B cell (primary cell): Measurements from ENCODE around the gene LAMA4. TPM values are rescaled to one million over a fixed set of nuclear protein-coding genes. Genes with fewer than 3 reads are reported as not detected.

ENCODE experiments used
- ATAC-seq: fragments of 200-7000 bp; cut with Tn5 transposase; one replicate; pipeline ENCODE4 v1.10.0; 2021; ENCODE audit warnings: low read depth, mild to moderate bottlenecking, moderate number of reproducible peaks, moderate library complexity
- CTCF ChIA-PET: fragments of 350-600 bp; sonication (Branson Sonifier 250); formaldehyde crosslinking; loops from one replicate; lab custom pipeline; 2021; ENCODE audit warnings: antibody characterized with exemption, inconsistent platforms; lab: Charles Lee
- POLR2A ChIA-PET: fragments of 350-600 bp; sonication (Branson Sonifier 250); formaldehyde crosslinking; loops from one replicate; lab custom pipeline; 2021; ENCODE audit warnings: antibody characterized with exemption; lab: Charles Lee
- DNase-seq: peaks from one replicate; pipeline ENCODE4 v3.0.0; 2013
- H2AFZ ChIP-seq: 2 replicates; pipeline ENCODE4 v1.6.1; 2012; ENCODE audit warnings: mild to moderate bottlenecking, low read depth, low read length; ENCODE audit not compliant: insufficient read depth, poor library complexity, severe bottlenecking
- H3K27ac ChIP-seq, 2 donors: 1 replicate in 1 of 2; 2 replicates in 1 of 2; pipeline ENCODE4 v1.5.1; 2012 to 2013; ENCODE audit warnings: low read length in 2 of 2, mild to moderate bottlenecking in 2 of 2, moderate library complexity in 1 of 2
- H3K27me3 ChIP-seq, 4 experiments: fragments of 200-600 bp in 1 of 4; sonication (generic) in 1 of 4; replicated peaks in 1 of 4; 1 replicate in 2 of 4; 2 replicates in 2 of 4; pipeline versions ENCODE4 v1.6.1 to v1.7.0; 2013 to 2016; ENCODE audit warnings: low read length in 3 of 4, mild to moderate bottlenecking in 2 of 4, mixed read lengths in 1 of 4, moderate library complexity in 1 of 4; ENCODE audit not compliant: insufficient read depth in 4 of 4, control insufficient read depth in 3 of 4; ENCODE audit errors: control extremely low read depth in 1 of 4
- H3K36me3 ChIP-seq, 2 experiments: replicated peaks in 1 of 2; 1 replicate in 1 of 2; 2 replicates in 1 of 2; pipeline versions ENCODE4 v1.6.1 to v1.7.1; 2013; ENCODE audit warnings: low read length in 1 of 2; ENCODE audit not compliant: insufficient read depth in 2 of 2, control insufficient read depth in 1 of 2; ENCODE audit errors: control extremely low read depth in 1 of 2, extremely low read depth in 1 of 2
- H3K4me1 ChIP-seq, 2 donors: fragments of 200-600 bp in 1 of 2; sonication (generic) in 1 of 2; 1 replicate in 1 of 2; 2 replicates in 1 of 2; pipeline versions ENCODE4 v1.5.1 to v1.6.1; 2013 to 2017; ENCODE audit warnings: low read length in 2 of 2; ENCODE audit not compliant: control insufficient read depth in 2 of 2, insufficient read depth in 2 of 2
- H3K4me2 ChIP-seq: replicated peaks from 2 replicates; pipeline ENCODE3; 2012; ENCODE audit warnings: mild to moderate bottlenecking, low read depth, low read length; ENCODE audit not compliant: poor library complexity, severe bottlenecking
- H3K4me3 ChIP-seq, 5 experiments: fragments of 200-600 bp in 1 of 5; sonication (generic) in 1 of 5; 1 replicate in 3 of 5; 2 replicates in 2 of 5; pipeline versions ENCODE4 v1.5.1 to v1.7.0; 2011 to 2016; ENCODE audit warnings: low read length in 4 of 5, mild to moderate bottlenecking in 4 of 5, low read depth in 2 of 5, control low read depth in 1 of 5, moderate library complexity in 1 of 5; ENCODE audit not compliant: insufficient read depth in 1 of 5; ENCODE audit errors: control extremely low read depth in 1 of 5, extremely low read depth in 1 of 5
- H3K79me2 ChIP-seq: fragments of 200-600 bp; sonication (generic); one replicate; pipeline ENCODE4 v1.6.0; 2016; ENCODE audit warnings: low read length; ENCODE audit not compliant: control insufficient read depth, insufficient read depth
- H3K9ac ChIP-seq: fragments of 200-600 bp; sonication (generic); 2 replicates; pipeline ENCODE4 v1.6.1; 2017; ENCODE audit warnings: mild to moderate bottlenecking, low read length, moderate library complexity
- H3K9me3 ChIP-seq, 3 donors: one replicate each; pipeline versions ENCODE4 v1.6.1 to v1.7.1; 2013; ENCODE audit warnings: low read length in 2 of 3; ENCODE audit not compliant: control insufficient read depth in 2 of 3, insufficient read depth in 1 of 3; ENCODE audit errors: control extremely low read depth in 1 of 3
- H4K20me1 ChIP-seq: 2 replicates; pipeline ENCODE4 v1.6.0; 2012; ENCODE audit warnings: mild to moderate bottlenecking, low read length; ENCODE audit not compliant: insufficient read depth, control insufficient read depth, poor library complexity, severe bottlenecking
- H3K27ac Mint-ChIP-seq: one replicate; pipeline ENCODE4 v1.8.0; 2021; ENCODE audit warnings: mixed read lengths
- H3K27me3 Mint-ChIP-seq: one replicate; pipeline ENCODE4 v1.8.0; 2021; ENCODE audit warnings: mixed read lengths
- H3K4me1 Mint-ChIP-seq: one replicate; pipeline ENCODE4 v1.8.0; 2021; ENCODE audit warnings: mixed read lengths
- H3K4me3 Mint-ChIP-seq: one replicate; pipeline ENCODE4 v1.8.0; 2021; ENCODE audit warnings: mixed read lengths
- H3K9me3 Mint-ChIP-seq: one replicate; pipeline ENCODE4 v1.8.0; 2022; ENCODE audit warnings: mixed read lengths; ENCODE audit not compliant: insufficient read depth
- EZH2 ChIP-seq: IDR thresholded peaks from 2 replicates; pipeline ENCODE4 v1.6.1; 2012; ENCODE audit warnings: borderline replicate concordance, low read depth, mild to moderate bottlenecking, moderate library complexity, low read length; ENCODE audit not compliant: insufficient read depth, poor library complexity, severe bottlenecking
- WGBS: methylation state at CpG from one replicate; pipeline ENCODE4 v1.1.5; 2013; ENCODE audit warnings: missing lambda C conversion rate; ENCODE audit not compliant: insufficient coverage; 5-methylcytosine and 5-hydroxymethylcytosine counted together
- intact Hi-C: fragments of 100-400 bp; cut with micrococcal nuclease; formaldehyde crosslinking; loops from one replicate; pipeline ENCODE4 v1.10.0; 2022
- polyA plus RNA-seq: library from polyadenylated mRNA; depleted of rRNA; stranded (reverse); fragments of >200 nt; gene quantifications from 2 replicates; pipeline ENCODE4 v1.2.3, GENCODE V29; 2012
- total RNA-seq, 2 donors: library from RNA; stranded (reverse); fragments of 120-200 nt in 1 of 2; gene quantifications; 1 replicate in 1 of 2; 2 replicates in 1 of 2; pipeline versions ENCODE4 v1.2.3 to v1.2.4, GENCODE V29; 2013 to 2022
- TF ChIP-seq, protein P1 (sequence below): fragments of 200-600 bp; IDR thresholded peaks from one replicate; pipeline ENCODE4 v1.8.0; 2022; ENCODE audit warnings: antibody characterized with exemption, mild to moderate bottlenecking

Gene LAMA4
- total and polyA plus RNA-seq, 2 donors (not counting 1 experiment from before 2014, with no cell fraction given) = not detected

- Histone ChIP-seq H3K27me3 (peaks cover 0 to 4% (median 0%) of the 10 kb centered on the region in 4 experiments), H3K4me2 (no peak overlapping the region), H2AFZ (no peak overlapping the region), H3K27ac (no peak overlapping the region), H3K9me3 (no peaks in the 10 kb centered on the region), H4K20me1 (no peaks in the 10 kb centered on the region), H3K36me3 (no peaks in the 10 kb centered on the region), H3K79me2 (no peaks in the 10 kb centered on the region), H3K4me1 (no peaks in the 10 kb centered on the region), H3K4me3 (no peak overlapping the region), H3K9ac (no peak overlapping the region)
- ChIA-PET CTCF (interaction anchor here (1.1 kb wide), 1 partner anchor 11 kb away, joined by 3 read pairs; no protein-coding TSS in a partner anchor), POLR2A (no interaction called here)
- H3K4me3 Mint-ChIP-seq = no peak overlapping the region
- WGBS = 93% methylated on average over 3 of the region's 7 CpGs
- intact Hi-C loops = no loop called here
- no peak for DNase-seq
- TF ChIP-seq, protein P1, sequence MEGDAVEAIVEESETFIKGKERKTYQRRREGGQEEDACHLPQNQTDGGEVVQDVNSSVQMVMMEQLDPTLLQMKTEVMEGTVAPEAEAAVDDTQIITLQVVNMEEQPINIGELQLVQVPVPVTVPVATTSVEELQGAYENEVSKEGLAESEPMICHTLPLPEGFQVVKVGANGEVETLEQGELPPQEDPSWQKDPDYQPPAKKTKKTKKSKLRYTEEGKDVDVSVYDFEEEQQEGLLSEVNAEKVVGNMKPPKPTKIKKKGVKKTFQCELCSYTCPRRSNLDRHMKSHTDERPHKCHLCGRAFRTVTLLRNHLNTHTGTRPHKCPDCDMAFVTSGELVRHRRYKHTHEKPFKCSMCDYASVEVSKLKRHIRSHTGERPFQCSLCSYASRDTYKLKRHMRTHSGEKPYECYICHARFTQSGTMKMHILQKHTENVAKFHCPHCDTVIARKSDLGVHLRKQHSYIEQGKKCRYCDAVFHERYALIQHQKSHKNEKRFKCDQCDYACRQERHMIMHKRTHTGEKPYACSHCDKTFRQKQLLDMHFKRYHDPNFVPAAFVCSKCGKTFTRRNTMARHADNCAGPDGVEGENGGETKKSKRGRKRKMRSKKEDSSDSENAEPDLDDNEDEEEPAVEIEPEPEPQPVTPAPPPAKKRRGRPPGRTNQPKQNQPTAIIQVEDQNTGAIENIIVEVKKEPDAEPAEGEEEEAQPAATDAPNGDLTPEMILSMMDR = no peak
- TF ChIP-seq EZH2 = no peak
- peaks cover 35% of the 10 kb centered on the region for H3K27me3 Mint-ChIP-seq
- H3K27ac Mint-ChIP-seq = no peak overlapping the region
- ATAC-seq = no peak
- H3K9me3 Mint-ChIP-seq = no peaks in the 10 kb centered on the region
- no peaks in the 10 kb centered on the region for H3K4me1 Mint-ChIP-seq
Observed at GRCh38 chr6:112191509-112192020, 62.8 kb downstream of the LAMA4 start.

- TF ChIP-seq, protein P1 = no peak
- no peak for TF ChIP-seq EZH2
- no peak overlapping the region for H3K27ac ChIP-seq
- intact Hi-C loops = no loop called here
- no peaks in the 10 kb centered on the region for H3K4me1 Mint-ChIP-seq
- no peak for DNase-seq
- CTCF ChIA-PET = interaction anchor here (0.9 to 1.7 kb wide), 3 partner anchors 10 to 121 kb away, joined by 3 to 6 read pairs (median 3); no protein-coding TSS in a partner anchor
- ATAC-seq = no peak
- no peaks in the 10 kb centered on the region for H3K79me2 ChIP-seq
- POLR2A ChIA-PET = no interaction called here
- H4K20me1 ChIP-seq = no peaks in the 10 kb centered on the region
- no peaks in the 10 kb centered on the region for H3K4me1 ChIP-seq
- no peak overlapping the region for H3K27ac Mint-ChIP-seq
- H3K9me3 Mint-ChIP-seq = no peaks in the 10 kb centered on the region
- no peak overlapping the region for H3K4me3 Mint-ChIP-seq
- H2AFZ ChIP-seq = no peak overlapping the region
- no peaks in the 10 kb centered on the region for H3K36me3 ChIP-seq
- H3K9ac ChIP-seq = no peak overlapping the region
- no CpG with 5 or more reads among the region's 1 CpG for WGBS
- peaks cover 34% of the 10 kb centered on the region for H3K27me3 Mint-ChIP-seq
- peaks cover 0 to 4% (median 0%) of the 10 kb centered on the region in 4 experiments for H3K27me3 ChIP-seq
- H3K9me3 ChIP-seq = no peaks in the 10 kb centered on the region
- H3K4me2 ChIP-seq = no peak overlapping the region
- H3K4me3 ChIP-seq = no peak overlapping the region
Observed at GRCh38 chr6:112190164-112190563, 64.2 kb downstream of the LAMA4 start.
